Lung (tissue), 12 donors: ENCODE results near the gene CDK14. TPM values are rescaled to one million over a fixed set of nuclear protein-coding genes. Genes with fewer than 3 reads are reported as not detected.

Experiments used
- ATAC-seq: fragments of 200-7000 bp; cut with Tn5 transposase; one replicate; pipeline ENCODE4 v1.9.1; 2020; ENCODE audit warnings: moderate number of reproducible peaks; ENCODE audit not compliant: insufficient read depth, low FRiP score
- DNase-seq, 3 donors: peaks; one replicate each; pipeline ENCODE4 v3.0.0-alpha.2; 2013 to 2017
- H3K27ac ChIP-seq, 2 donors: one replicate each; pipeline ENCODE4 v1.5.1; 2013; ENCODE audit warnings: mild to moderate bottlenecking in 2 of 2, moderate library complexity in 2 of 2, control low read depth in 1 of 2, inconsistent platforms in 1 of 2, low read depth in 1 of 2, low read length in 1 of 2
- H3K27me3 ChIP-seq, 3 donors: one replicate each; pipeline ENCODE4 v1.5.1; 2013; ENCODE audit warnings: low read length in 2 of 3; ENCODE audit not compliant: control insufficient read depth in 3 of 3, insufficient read depth in 3 of 3
- H3K36me3 ChIP-seq, 4 donors: one replicate each; pipeline ENCODE4 v1.5.1; 2013; ENCODE audit warnings: low read length in 4 of 4, mild to moderate bottlenecking in 1 of 4, moderate library complexity in 1 of 4; ENCODE audit not compliant: control insufficient read depth in 4 of 4, insufficient read depth in 4 of 4
- H3K4me1 ChIP-seq, 5 donors: one replicate each; pipeline ENCODE4 v1.5.1; 2013; ENCODE audit warnings: low read length in 5 of 5, mild to moderate bottlenecking in 2 of 5, moderate library complexity in 1 of 5; ENCODE audit not compliant: control insufficient read depth in 5 of 5, insufficient read depth in 5 of 5
- H3K4me3 ChIP-seq: one replicate; pipeline ENCODE4 v1.5.1; 2013; ENCODE audit warnings: mild to moderate bottlenecking, control low read depth, moderate library complexity
- H3K9ac ChIP-seq, 2 donors: one replicate each; pipeline ENCODE4 v1.5.1; 2013; ENCODE audit warnings: low read length in 2 of 2, control low read depth in 1 of 2; ENCODE audit not compliant: insufficient read depth in 1 of 2
- H3K9me3 ChIP-seq, 4 donors: one replicate each; pipeline ENCODE4 v1.5.1; 2013; ENCODE audit warnings: low read length in 3 of 4, mild to moderate bottlenecking in 1 of 4, moderate library complexity in 1 of 4; ENCODE audit not compliant: control insufficient read depth in 4 of 4, insufficient read depth in 3 of 4
- WGBS, 2 donors: extraction: QIAGEN DNeasy Blood & Tissue Kit; methylation state at CpG; one replicate each; pipeline ENCODE4 v1.1.7; 2013; 5-methylcytosine and 5-hydroxymethylcytosine counted together
- polyA plus RNA-seq, 2 donors: library from polyadenylated mRNA; stranded (reverse); fragments of 200-250 nt; gene quantifications; one replicate each; pipeline ENCODE4 v1.2.1, GENCODE V29; 2013
- total RNA-seq, 2 donors: library from RNA; depleted of rRNA in 1 of 2; stranded (reverse); fragments of >200 nt in 1 of 2; gene quantifications; one replicate each; pipeline ENCODE4 v1.2.1, GENCODE V29; 2014 to 2021
- TF ChIP-seq, protein P1 (sequence below): IDR thresholded peaks from 2 replicates; pipeline ENCODE4 v1.5.1; 2012; ENCODE audit warnings: mild to moderate bottlenecking; ENCODE audit errors: control extremely low read depth, extremely low read depth
- donor health status: control.
- donor health status: control.
- donor health status: Bipolar disorder and iron deficiency.
- donor health status: healthy.
- donor health status: DM: yes; HTN: yes; CAD: no.

Gene CDK14
- total and polyA plus RNA-seq, 4 donors = 4.3 to 117 (median 18.9) TPM

DNA sequence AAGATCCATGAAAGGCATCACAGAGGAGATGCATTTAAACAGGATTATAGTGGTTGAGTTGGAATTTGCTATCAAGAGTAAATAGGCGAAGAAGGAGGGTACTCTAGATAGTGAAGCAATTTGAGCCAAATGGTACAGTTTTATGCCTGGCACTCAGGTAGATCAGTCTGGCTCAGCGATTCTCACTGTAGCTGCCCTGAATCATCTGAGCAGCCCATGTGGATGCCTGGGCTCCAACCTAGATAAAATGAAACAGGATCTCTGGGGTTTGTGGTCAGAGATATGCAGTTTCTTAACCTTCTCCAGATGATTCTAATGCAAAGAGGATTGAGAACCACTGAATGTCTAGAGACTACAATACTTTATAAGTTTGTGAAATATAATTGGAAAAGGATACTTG is 386.1 kb downstream of the CDK14 start:
- no peaks in the 10 kb centered on the region for H3K27me3 ChIP-seq
- H3K27ac ChIP-seq = no peak overlapping the region
- no peak for DNase-seq
- 97 to 100% methylated on average over 2 of the region's 2 CpGs for WGBS, 2 donors
- H3K9ac ChIP-seq = no peak overlapping the region
- H3K4me3 ChIP-seq = no peak overlapping the region
- H3K4me1 ChIP-seq = peaks cover 0 to 2% (median 0%) of the 10 kb centered on the region in 5 donors
- ATAC-seq = no peak
- peaks cover 0 to 4% (median 0%) of the 10 kb centered on the region in 4 donors for H3K9me3 ChIP-seq
- peaks cover 0 to 13% (median 4%) of the 10 kb centered on the region in 4 donors for H3K36me3 ChIP-seq
- TF ChIP-seq, protein P1, sequence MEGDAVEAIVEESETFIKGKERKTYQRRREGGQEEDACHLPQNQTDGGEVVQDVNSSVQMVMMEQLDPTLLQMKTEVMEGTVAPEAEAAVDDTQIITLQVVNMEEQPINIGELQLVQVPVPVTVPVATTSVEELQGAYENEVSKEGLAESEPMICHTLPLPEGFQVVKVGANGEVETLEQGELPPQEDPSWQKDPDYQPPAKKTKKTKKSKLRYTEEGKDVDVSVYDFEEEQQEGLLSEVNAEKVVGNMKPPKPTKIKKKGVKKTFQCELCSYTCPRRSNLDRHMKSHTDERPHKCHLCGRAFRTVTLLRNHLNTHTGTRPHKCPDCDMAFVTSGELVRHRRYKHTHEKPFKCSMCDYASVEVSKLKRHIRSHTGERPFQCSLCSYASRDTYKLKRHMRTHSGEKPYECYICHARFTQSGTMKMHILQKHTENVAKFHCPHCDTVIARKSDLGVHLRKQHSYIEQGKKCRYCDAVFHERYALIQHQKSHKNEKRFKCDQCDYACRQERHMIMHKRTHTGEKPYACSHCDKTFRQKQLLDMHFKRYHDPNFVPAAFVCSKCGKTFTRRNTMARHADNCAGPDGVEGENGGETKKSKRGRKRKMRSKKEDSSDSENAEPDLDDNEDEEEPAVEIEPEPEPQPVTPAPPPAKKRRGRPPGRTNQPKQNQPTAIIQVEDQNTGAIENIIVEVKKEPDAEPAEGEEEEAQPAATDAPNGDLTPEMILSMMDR = no peak

DNA sequence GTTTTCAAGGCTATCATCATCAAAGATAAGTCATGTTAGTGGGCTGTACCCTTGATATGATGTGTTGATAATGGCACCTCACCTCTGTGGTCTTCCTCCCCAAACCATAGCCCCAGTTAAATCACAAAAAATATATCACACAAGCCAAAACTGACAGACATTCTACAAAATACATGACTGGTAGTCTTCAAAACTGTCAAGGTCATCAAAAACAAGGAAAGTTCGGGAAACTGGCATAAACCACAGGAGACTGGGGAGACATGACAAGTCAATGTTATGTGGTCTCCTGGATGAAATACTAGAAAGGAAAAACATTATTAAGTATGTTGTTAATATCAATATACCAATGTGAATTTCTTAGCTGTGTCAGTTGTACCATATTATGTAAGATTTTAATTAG is 388.6 kb downstream of the CDK14 start:
- Histone ChIP-seq H3K36me3 (peaks cover 0 to 13% (median 3%) of the 10 kb centered on the region in 4 donors), H3K27ac (no peak overlapping the region), H3K9me3 (peaks cover 0 to 4% (median 0%) of the 10 kb centered on the region in 4 donors), H3K4me3 (no peak overlapping the region), H3K9ac (no peak overlapping the region), H3K4me1 (peaks cover 0 to 18% (median 4%) of the 10 kb centered on the region in 5 donors), H3K27me3 (no peaks in the 10 kb centered on the region)
- ATAC-seq (no peak), DNase-seq (no peak)
- TF ChIP-seq, protein P1 = no peak
- WGBS, 2 donors = 95 to 100% methylated on average over 1 of the region's 1 CpG

DNA sequence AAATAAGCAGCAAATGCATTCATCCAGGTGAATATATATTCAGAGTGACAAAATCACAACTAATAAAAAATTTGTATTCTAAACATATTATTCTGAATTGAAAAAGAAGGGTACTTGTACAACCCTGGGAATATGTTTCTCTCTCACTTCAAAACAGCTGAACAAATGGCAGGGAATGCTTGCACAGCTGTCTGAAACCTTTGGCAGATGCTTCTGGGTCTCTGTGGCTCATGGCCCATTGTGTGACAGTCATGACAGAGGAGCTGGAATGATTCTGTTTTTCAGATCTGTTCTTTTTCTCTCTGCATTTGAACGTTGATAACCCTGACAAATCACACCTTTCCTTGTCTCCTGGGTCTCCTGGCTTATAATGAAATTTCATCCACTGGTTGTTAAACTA is 392.4 kb downstream of the CDK14 start:
- Histone ChIP-seq H3K27ac (no peak overlapping the region), H3K9ac (no peak overlapping the region), H3K4me3 (no peak overlapping the region), H3K4me1 (peaks cover 0 to 18% (median 4%) of the 10 kb centered on the region in 5 donors), H3K27me3 (no peaks in the 10 kb centered on the region), H3K36me3 (peaks cover 0 to 3% (median 0%) of the 10 kb centered on the region in 4 donors), H3K9me3 (no peaks in the 10 kb centered on the region)
- ATAC-seq (no peak), DNase-seq (peak; percentile 39 to 69 (median 52))
- TF ChIP-seq, protein P1 = no peak
- 81 to 86% methylated on average over 1 of the region's 1 CpG for WGBS, 2 donors
